GM10266 (cell line): ENCODE results near the gene KIF26B.
"Not testable (repeated sequence)": the region's sequence is repeated elsewhere in the genome, so short reads cannot be mapped to it uniquely, and the experiment has no call there.

Experiments used
- DNase-seq: peaks from one replicate; pipeline ENCODE4 v3.0.0; 2012; ENCODE audit errors: extremely low spot score
- TF ChIP-seq, protein P1 (sequence below): IDR thresholded peaks from 2 replicates; pipeline ENCODE4 v1.5.1; 2012; ENCODE audit warnings: mild to moderate bottlenecking, low read depth; ENCODE audit not compliant: control insufficient read depth, insufficient read depth; ENCODE audit errors: missing control alignments

The KIF26B gene

GRCh38 chr1:245124644-245125043, 30.1 kb upstream of the KIF26B start:
- DNase-seq, result no peak
- TF ChIP-seq, protein P1, sequence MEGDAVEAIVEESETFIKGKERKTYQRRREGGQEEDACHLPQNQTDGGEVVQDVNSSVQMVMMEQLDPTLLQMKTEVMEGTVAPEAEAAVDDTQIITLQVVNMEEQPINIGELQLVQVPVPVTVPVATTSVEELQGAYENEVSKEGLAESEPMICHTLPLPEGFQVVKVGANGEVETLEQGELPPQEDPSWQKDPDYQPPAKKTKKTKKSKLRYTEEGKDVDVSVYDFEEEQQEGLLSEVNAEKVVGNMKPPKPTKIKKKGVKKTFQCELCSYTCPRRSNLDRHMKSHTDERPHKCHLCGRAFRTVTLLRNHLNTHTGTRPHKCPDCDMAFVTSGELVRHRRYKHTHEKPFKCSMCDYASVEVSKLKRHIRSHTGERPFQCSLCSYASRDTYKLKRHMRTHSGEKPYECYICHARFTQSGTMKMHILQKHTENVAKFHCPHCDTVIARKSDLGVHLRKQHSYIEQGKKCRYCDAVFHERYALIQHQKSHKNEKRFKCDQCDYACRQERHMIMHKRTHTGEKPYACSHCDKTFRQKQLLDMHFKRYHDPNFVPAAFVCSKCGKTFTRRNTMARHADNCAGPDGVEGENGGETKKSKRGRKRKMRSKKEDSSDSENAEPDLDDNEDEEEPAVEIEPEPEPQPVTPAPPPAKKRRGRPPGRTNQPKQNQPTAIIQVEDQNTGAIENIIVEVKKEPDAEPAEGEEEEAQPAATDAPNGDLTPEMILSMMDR, result no peak

DNA sequence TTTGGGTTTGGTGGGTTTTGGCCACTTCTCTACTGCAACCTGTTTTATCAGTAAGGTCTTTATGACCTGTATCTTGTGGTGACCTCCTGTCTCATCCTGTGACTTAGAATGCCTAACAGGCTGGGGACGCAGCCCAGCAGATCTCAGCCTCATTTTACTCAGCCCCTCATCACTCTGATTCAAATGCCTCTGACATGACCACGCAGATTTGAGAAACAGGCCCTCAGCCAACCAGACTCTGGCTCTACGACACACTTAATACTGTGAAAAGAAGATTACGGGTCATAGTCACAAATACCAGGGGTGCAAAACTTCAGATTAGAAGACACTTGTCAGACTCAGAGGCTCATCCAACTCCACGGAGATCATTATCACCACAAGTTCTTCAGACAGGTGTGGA, 28.3 kb upstream of the KIF26B start:
- TF ChIP-seq, protein P1, result no peak
- no peak for DNase-seq

- no peak for DNase-seq
- TF ChIP-seq, protein P1, result no peak
Observed at GRCh38 chr1:245128381-245129101, 26.2 kb upstream of the KIF26B start.

DNA sequence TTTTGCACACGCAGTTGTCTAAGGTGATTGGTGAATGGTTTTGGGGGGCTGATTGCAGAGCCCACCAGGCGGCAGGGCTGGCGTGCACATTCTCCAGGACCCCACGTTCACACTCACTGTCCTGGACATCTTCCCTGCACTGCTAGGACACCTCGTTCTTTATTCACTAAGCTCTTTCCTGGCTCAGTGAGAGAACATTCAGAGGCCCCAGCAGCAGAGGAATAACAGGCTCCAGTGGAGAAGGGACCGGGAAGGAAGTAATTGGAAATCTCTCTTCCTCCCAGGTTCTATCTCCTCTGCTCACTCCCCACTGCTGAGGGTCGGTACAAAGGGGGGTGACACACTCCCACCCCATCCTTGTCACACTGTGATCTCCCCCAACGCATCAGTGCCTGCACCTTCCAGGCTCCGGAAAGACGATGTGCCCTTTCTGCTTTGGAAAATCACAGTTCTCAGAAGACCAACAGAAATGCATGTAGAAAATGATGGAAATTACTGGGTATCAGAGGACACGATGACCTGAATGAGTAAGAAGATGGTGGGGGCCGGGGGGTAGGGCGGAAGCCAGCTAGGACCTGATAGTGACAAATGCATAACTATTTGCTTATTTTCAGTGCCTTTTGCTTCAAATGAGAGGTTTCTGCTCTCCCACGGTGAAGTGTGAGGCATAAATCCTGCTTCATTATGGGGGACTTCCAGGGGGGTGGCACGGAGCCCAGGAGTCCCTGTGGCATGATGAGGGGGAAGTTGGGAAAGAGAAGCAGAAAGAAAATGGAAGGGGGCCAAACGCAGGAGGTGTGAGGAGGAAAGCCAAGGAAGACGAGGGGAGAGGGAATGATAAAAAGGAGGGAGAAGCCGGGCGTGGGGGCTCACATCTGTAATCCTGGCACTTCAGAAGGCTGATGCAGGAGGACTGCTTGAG, 25.2 kb upstream of the KIF26B start:
- DNase-seq, result no peak

GRCh38 chr1:245130281-245131025, 24.3 kb upstream of the KIF26B start:
- DNase-seq, result not testable (repeated sequence)

More for the DNA sequence above, 25.2 kb upstream of the KIF26B start:
- TF ChIP-seq, protein P1, result no peak

DNA sequence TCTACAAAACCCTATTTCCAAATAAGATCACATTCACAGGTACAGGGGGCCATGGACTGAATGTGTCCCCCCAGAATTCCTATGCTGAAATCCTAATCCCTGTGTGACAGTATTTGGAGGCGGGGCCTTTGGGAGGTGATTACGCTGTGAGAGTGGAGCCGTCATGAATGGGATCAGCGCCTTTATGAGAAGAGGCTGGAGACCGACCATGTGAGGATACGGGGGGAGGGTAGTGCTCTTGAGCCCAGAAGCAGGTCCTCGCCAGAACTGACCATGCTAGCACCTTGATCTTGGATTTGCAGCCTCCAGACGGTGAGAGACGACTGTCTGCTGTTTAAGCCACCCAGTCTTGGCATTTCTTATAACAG, 23.8 kb upstream of the KIF26B start:
- TF ChIP-seq, protein P1, result no peak
- DNase-seq, result no peak

DNA sequence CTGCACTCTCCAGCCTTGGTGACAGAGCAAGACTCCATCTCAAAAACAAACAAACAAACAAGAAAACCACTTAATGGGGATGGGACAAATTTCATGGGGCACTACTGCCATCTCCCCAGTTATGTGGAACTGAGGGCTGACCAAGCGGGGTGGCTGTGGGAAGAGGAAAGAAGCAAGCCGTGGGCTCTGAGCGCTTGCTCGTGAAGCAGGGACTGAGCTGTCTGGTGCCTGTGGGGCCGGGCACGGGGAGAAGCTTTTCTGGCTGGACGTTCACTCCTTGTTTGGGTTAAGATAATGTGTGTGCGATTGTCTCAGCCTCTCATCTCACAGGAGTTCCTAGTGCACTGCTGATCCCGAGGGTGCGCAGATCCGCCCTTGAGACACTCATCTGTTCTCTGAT, 22.0 kb upstream of the KIF26B start:
- TF ChIP-seq, protein P1, result no peak
- no peak for DNase-seq
